Hypothalamus (tissue), 51 donors: Measurements from ENCODE around the gene TMEM271.

Experiments
- DNase-seq, 51 donors: peaks; one replicate each; lab custom pipeline; 2025; lab: John Stamatoyannopoulos, UW

Gene TMEM271, protein sequence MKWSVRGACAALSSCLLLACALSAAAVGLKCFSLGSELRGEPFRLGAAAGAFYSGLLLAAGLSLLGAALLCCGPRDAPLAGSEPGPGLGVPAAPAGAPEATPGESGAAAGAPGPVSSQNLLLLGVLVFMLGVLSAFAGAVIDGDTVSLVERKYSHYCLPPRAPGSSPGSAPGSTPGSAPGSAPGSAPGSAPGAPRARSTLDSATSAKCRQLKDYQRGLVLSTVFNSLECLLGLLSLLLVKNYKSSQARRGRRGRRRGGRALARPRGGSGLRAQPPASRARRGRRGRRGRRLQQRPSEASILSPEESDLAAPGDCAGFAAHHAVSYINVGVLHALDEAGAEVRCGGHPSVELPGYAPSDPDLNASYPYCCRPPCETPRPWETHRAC

DNA sequence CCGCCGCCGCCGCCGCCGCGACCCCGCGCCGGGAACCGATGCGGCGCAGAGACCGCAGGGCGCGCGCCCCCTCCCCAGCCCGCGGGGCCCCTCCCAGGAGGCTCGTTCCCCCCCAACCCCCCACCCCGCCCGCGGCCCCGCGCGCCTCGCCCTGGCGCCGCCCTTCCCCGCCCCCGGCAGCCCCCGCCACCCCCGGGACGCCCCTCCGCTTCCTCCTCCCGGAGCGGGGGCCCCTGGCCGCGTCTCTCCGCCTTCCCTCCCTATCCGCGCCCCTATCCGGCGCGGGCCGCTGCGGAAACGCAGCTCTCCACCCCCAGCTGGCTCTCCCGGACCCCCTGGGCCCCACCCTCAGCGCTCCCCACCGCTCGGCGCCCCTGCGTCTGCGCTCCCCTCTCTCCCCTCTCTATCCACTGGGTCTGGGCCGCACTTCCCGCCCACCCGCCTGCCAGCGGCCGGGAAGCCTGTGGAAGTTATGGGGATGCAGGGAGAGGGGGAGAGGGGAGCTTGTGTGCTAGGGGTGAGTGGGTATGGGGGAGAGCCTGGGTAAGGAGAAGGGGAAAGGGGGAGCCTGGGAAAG lies at the start of gene TMEM271:
TMEM271 (minus strand) TSS at position 51 of the 577 bp plus-strand sequence. CDS start 233 bp downstream, outside the sequence.
- no peak for DNase-seq

DNA sequence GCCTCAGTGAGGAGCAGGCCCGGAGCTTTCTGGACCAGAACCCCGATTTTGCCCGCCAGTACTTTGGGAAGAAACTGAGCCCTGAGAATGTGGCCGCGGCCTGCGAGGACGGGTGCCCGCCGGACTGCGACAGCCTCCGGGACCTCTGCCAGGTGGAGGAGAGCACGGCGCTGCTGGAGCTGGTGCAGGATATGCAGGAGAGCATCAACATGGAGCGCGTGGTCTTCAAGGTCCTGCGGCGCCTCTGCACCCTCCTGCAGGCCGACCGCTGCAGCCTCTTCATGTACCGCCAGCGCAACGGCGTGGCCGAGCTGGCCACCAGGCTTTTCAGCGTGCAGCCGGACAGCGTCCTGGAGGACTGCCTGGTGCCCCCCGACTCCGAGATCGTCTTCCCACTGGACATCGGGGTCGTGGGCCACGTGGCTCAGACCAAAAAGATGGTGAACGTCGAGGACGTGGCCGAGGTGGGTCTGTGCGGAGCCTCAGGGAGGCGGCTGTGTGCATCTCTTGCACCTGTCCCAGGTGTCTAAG lies 49.6 kb upstream of the TMEM271 start:
- DNase-seq, result no peak

- DNase-seq, result no peak
Observed at GRCh38 chr4:624705-625590, 48.9 kb upstream of the TMEM271 start, which contains the start of gene PDE6B. Gene PDE6B, plus strand, starts transcription at chr4:625573. Its CDS starts 54 bp downstream, at chr4:625627.

DNA sequence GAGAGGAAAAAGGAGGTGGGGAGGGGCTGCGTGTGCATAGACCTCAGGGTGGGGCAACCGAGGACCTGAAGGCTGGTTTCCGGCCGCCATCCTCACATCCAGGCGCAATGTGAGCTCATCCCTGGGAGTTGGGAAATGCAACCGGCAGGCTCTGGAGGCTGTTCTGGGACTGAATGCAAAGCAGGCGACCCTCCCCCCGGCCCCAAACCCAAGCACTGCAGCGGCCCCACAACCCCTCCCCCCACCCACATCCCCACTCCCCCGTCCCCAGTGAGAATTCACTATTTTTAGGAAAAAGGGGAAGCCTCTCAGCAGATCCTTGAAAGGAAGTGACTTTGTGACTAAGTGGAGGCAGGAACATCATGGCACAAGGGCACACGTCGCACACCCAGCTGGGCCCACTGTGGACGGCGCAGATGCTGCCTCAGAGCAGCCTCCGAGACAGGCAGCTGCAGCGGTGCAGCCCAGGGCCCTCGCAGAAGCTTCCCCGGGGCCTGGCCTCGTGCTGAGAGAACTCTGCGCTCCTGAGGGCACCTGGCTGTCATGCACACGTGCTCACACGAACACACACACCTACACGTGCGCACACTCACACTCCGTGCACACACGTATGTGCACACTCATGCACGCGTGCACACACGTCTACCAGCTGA lies 47.9 kb upstream of the TMEM271 start:
- DNase-seq, result peak in 1 of 51 donors; percentile 20

GRCh38 chr4:622996-623913 lies 47.2 kb upstream of the TMEM271 start:
- DNase-seq, result no peak

GRCh38 chr4:622071-622995 lies 46.2 kb upstream of the TMEM271 start:
- DNase-seq, result peak in 1 of 51 donors; percentile 24

- DNase-seq, result no peak
Observed at GRCh38 chr4:621296-622070, 45.4 kb upstream of the TMEM271 start.

DNA sequence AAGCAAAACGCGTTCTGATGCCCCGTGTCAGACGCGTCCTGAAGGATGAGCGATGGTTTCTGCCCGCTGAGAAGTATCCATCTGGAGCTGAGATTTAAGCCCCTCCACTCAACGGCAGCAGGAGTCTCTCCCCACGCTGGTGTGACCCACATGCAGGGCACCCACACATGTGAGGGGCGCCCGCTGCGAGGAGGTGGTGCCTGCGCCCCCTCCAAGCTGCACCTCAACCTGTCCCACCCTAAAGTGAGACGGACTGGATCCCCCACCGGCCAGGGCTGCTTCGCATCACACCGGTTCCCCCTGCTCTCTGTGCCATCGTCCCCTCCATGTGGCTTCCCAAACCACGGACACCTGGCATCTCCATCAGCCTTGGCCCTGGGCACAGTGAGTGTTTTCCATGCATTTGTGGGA lies 44.8 kb upstream of the TMEM271 start:
- DNase-seq, result no peak

DNA sequence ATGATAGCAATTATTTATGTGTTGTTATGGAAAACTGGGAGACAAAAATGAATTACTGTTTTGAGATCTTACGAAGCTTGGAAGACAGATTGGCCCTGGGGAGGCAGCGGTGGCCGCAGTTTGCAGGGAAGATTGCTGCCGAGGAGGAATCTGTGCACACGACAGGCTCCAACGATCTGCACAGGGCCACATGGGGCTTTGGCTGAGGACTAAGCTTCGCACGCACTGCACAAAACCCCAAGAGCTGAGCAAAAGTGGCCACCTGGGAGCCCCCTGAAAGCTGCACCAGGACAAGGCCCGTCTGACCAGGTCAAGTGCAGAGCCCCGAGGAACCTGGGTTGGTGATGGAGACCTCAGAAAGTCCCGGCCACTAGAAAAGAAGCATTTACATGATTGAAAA lies 44.1 kb upstream of the TMEM271 start:
- no peak for DNase-seq

- DNase-seq, result no peak
Observed at GRCh38 chr4:617644-618641, 41.8 kb upstream of the TMEM271 start.

DNA sequence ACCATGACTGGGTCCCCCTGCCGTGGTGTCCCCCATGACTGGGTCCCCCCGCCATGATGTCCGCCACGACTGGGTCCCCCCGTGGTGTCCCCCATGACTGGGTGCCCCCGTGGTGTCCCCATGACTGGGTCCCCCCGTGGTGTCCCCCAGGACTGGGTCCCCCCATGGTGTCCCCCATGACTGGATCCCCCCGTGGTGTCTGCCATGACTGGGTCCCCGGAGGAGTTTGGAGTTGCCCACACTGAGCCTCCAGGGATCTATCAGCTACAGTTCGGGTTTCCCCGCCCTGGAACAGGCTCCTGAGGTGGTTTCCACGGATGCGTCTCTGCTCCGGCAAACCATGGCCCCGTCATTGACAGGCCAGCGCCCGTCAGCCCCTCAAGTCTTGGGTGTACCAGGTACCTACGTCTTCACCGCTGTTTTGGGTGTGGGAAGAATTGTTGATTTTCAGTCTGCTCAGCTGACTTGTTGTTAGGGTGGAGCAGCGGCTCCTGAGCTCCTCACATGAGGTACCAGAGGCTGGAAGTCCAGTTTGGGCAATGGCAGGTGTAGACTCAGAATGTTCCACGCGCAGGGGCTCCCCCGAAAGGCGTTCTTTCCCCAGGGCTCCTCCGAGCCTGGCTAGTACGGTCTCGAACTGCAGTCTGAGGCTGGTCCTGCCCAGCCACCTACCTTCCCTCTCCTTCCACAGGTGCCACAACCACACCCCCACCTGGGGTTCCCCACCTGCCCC lies 41.0 kb upstream of the TMEM271 start:
- DNase-seq, result no peak

- no peak for DNase-seq
Observed at GRCh38 chr4:616091-616490, 40.0 kb upstream of the TMEM271 start.

- no peak for DNase-seq
Observed at GRCh38 chr4:613126-613525, 37.0 kb upstream of the TMEM271 start.

GRCh38 chr4:612749-613125 lies 36.6 kb upstream of the TMEM271 start:
- no peak for DNase-seq

DNA sequence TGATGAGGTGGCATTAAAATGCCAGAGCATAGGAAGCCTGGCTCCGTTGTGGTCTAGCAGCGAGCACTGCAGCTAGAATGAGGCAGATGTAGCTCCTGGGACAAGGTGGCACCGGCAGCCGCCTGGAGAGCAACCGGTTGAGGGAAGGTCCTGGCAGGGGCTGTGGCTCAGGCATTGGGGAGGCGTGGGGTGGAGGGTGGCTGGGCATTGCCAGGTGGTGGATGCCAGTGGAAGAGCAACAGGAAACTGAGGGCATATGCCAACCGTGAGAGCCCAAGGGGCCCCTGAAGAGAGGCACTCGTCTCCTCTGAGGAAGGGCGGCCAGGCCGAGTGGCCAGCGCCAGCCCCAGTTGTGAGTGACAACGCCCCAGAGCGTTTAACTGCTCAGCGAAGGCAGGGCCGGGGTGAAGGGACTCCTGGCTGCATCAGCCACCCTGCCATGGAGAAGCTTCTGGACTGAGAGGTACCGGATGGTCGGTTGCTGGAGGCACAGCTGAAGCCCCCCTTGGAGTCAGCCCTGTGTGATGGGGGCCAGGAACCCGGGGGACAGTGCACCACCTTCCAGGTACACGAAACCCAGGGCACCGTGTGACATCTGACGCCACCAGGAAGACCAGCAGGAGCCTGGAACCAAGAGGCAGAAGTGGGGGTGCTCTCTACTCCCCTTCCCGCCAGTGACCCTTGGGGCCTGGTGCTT lies 36.1 kb upstream of the TMEM271 start:
- DNase-seq, result no peak
